Superior temporal gyrus (tissue), 1 donor: ENCODE results near the gene SLC28A1.

Experiments
- DNase-seq: peaks from one replicate; pipeline ENCODE4 v3.0.0-alpha.2; 2016; ENCODE audit errors: extremely low spot score

Gene SLC28A1

GRCh38 chr15:84938726-84939125 is 54.3 kb downstream of the SLC28A1 start:
- no peak for DNase-seq

DNA sequence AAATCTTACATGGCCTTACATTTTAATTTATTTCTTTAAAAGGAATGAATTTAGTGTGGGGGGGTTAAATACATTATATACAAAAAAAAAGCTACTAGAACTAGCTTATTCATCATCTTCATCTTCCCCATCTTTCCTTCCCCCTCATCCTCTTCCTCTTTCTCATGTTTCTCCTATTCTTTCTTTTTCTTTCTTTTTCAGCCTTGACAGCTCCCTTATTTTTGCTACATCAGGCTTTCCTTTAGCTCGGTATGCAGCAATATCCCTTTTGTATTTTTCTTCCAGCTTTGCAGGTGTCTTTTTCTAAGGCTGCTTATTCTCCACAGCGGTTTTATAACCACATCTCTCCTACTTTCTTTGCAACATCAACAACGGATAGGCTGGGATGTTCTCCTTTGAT is 55.9 kb downstream of the SLC28A1 start:
- no peak for DNase-seq

DNA sequence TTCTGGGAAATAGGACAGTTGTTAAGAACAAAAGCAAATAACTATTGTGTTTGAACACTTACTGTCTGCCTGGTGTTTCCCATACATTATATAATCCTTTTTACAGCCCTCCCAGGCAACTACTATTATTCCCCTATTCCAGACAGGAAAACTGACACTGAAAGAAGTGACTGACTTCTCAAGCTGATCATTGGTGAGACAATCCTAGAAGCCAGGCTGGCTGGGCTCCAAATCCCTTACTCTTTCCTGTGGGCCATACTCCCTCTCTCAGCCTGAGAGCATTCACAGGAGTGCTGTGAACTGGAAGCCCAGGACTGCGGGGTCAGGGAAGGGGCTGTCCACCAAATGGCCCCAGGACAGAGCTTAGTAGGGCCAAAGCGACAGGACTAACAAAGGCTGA is 58.0 kb downstream of the SLC28A1 start:
- no peak for DNase-seq

- DNase-seq, result no peak
Measured at GRCh38 chr15:84944311-84944710, 59.8 kb downstream of the SLC28A1 start.

DNA sequence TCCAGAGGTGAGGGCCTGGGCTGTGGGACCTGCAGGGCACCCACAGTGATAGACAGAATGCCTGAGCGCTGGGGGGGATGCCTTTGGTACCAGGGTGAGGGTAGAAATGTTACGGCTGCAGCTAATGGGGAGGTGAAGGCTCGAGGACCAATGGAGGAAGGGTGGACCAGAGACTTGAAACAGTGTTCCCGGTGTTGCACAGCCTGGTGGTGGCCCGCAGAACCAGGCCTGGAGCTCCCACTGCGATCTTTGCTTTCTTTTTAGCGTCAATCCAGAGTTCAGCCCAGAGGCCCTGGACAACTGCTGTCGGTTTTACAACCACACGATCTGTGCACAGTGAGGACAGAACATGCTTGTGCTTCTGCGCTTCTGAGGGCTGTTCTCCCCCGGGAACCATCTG is 60.4 kb downstream of the SLC28A1 start:
- DNase-seq, result no peak

DNA sequence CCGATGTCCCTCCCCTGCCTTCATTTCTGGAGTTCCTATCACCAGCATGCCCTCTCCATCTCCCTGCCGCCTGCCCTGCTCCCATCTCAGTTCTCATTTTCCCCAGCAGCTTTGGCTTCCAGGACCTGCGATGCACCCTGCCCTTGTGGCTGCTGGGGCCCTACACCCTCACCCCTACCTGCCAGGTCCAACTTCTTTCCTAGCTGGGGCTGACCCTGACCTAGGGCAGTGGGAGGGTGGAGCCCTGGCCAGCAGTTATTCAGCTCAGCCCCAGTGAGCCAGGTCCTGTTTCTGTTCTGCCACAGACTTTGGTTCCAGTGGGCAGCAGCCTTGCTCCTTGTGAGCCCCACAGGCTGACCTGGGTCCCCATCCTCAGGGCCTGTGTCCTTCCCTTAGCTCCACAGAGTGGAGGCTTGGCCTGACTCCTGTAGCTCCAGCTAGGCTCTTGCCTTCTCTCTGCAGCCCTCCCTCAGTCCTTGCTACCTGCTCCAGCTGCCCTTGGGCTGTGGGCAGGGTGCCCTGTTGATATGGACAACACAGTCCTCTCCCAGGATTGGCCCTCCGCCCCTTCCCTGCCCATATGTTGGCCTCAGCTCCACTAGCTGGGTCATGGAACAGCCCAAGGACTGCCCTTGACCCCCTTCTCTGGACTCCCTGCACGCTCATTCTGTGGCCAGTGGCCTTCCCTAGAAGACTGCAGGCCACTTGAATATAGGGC is 62.5 kb downstream of the SLC28A1 start:
- no peak for DNase-seq

GRCh38 chr15:84947947-84948830 is 63.7 kb downstream of the SLC28A1 start:
- DNase-seq, result peak; percentile 13

- no peak for DNase-seq
Measured at GRCh38 chr15:84949043-84949442, 64.6 kb downstream of the SLC28A1 start.

GRCh38 chr15:84949845-84950569 is 65.5 kb downstream of the SLC28A1 start:
- peak; percentile 75 for DNase-seq

DNA sequence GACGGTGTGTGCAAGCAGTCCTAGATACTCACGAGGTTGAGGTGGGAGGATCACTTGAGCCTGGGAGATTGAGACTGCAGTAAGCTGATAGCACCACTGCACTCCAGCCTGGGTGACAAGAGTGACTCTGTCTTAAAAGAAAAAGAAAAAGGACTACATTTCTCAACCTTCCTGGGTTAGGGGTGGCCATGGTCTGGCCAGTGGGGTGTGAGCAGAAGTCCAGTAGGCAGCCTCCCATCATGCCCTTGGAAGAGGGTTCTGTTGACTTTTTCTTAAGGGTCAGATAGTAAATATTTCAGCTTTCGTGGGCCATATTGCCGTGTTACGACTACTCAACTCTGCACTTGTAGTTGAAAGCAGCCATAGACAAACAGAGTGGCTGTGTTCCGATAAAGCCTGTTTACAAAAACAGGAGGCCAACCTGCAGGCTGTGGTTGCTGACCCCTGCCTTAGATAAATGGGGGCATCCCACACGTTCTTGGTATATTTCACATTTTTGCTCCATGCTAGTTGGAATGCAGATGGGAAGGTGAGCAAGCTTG is 66.2 kb downstream of the SLC28A1 start:
- DNase-seq, result no peak

GRCh38 chr15:84951736-84952135 is 67.3 kb downstream of the SLC28A1 start:
- DNase-seq, result peak; percentile 12

DNA sequence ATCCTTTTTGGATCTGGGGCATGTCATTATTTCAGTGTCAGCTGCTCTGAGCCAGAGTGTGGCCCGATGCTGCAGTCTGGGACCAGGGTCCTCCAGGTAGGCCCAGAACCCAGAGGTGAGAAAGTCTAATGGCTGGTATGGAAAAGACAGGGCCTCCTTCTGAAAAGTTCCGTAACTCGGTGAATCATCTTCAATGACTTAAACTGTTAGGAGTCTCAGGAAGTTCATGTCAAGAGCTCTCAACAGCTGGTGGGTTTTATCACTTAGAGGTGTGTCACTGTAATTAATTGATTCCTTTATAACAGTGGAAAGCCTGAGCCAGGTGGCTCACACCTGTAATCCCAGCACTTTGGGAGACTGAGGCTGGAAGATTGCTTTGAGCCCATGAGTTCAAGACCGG is 68.7 kb downstream of the SLC28A1 start:
- no peak for DNase-seq

GRCh38 chr15:84953726-84954125 is 69.3 kb downstream of the SLC28A1 start:
- peak; percentile 17 for DNase-seq

GRCh38 chr15:84955089-84955848 is 70.8 kb downstream of the SLC28A1 start:
- DNase-seq, result peak; percentile 93

GRCh38 chr15:84956199-84956598 is 71.7 kb downstream of the SLC28A1 start:
- no peak for DNase-seq

DNA sequence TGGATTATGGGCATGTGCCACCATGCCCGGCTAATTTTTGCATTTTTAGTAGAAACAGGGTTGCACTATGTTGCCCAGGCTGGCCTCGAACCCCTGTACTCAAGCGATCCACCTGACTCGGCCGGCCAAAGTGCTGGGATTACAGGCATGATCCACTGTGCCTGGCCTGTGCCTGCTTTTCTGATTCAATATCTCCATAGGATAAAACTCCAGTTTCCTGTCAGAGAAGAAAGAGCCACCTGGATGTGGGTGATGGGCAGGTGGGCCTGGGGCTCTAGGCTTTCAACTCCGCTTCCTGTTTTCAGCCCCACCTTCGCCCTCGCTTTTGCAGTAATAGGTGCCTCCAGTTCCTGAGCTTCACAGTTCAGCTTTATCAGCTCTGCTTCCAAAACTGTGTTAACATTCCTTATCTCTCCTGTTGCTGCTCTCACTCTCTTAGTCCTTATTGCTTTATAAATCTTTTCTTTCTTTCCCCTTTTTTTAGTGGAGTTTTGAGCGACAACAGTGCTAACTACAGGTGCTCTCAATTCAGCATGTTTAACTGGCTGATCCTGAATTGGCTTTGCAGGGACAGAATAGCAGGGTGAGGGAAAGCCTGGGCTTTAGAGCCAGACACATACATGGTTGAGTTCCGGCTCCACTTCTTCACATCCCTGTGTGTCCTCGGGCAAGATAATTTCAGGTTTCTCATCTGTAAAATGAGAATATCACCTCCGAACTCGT is 76.1 kb downstream of the SLC28A1 start:
- DNase-seq, result no peak

- DNase-seq, result no peak
Measured at GRCh38 chr15:84961114-84961452, 76.6 kb downstream of the SLC28A1 start.

DNA sequence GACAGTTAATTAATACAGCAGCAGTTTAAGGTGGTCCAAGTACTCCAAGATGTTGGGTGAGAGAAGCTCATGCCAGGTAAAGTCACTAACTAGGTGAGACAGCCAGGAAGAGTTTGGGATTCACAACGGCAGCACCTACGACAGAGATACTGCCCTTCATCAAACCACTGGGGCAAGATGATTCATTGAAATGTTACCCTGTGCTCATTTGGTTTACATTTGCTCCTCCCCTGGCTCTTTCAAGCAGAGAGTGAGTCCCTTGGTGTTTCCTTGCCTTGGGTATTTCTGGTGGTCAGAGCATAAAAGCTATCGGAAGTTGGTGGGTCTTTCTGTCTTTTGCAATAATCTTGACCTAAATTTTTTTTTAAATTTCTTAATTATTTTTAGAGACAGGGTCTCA is 77.2 kb downstream of the SLC28A1 start:
- DNase-seq, result no peak

GRCh38 chr15:84962955-84963354 is 78.5 kb downstream of the SLC28A1 start:
- no peak for DNase-seq

- DNase-seq, result no peak
Measured at GRCh38 chr15:84967380-84967779, 82.9 kb downstream of the SLC28A1 start.

GRCh38 chr15:84968301-84968700 is 83.8 kb downstream of the SLC28A1 start:
- no peak for DNase-seq
